ENCODE results near the gene PRRC2B.

GRCh38 chr9:131393622-131394463, at the start of gene PRRC2B:
- TF ChIP-seq CTCF (IDR thresholded peaks at IDR 0.05) (peak; percentile 88), POLR2AphosphoS5 (IDR thresholded peaks at IDR 0.05; ENCODE audit: low read depth, low read length) (no peak), REST (IDR thresholded peaks at IDR 0.05; ENCODE audit: insufficient read depth in 1 of 2, low read depth in 2 of 2, low read length in 1 of 2) (no peak), SIN3A (IDR thresholded peaks at IDR 0.05; ENCODE audit: borderline replicate concordance, insufficient read depth, low read depth, low read length) (peak; percentile 46; the same call in 1 of the 2 replicates), TCF7L2 (IDR thresholded peaks at IDR 0.05; ENCODE audit: low read depth, low read length) (no peak)

All from Panc1 (cell line).